ENCODE results near the gene RGS14.
"Not testable (repeated sequence)": the region's sequence is repeated elsewhere in the genome, so short reads cannot be mapped to it uniquely, and the experiment has no call there.

RGS14 gene

DNA sequence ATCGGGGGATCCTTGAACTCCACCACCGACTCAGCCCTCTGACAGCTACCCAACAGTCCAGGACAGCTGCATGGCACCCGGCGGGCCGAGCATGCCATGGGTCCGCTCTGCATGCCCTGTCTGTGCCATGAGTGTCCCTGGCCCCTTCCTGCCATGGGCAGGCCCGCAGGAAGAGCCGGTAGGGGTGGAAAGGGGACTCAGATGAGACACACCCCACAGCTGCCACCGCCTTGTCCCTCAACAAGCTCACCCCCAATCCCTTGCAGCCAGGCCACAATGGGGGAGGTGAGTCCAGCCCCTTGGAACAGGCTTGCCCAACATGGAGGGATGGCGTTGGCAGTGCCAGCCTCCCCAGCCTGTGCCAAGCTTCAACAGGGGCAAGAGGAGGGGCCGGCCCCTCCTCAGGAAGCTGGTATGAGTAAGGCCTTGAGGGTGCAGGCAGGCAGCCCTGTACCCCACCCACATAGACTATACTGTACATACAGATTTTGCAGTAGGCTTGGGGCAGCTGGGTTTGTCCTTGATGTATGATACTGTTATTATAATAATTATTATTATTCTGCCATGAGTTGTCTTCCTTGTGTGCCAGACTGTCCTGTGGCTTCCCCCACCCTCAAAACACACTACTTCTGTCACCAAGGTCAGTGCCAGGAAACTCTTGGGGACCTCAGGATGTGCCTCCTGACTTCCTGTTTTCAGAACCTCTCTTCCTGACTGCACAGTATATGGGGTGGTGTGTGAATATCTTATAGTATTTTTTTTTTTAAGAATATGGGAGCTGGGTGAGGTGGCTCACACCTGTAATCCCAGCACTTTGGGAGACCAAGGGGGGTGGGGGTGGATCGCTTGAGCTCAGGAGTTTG is 14.5 kb downstream of the RGS14 start:
- Histone ChIP-seq H3K4me1 (ENCODE audit: control insufficient read depth, insufficient read depth, low read length, poor library complexity, severe bottlenecking) (peaks cover 47% of the 10 kb centered on the region), H3K27me3 (replicated peaks; ENCODE audit: control insufficient read depth, insufficient read depth, low read length, poor library complexity, severe bottlenecking) (no peaks in the 10 kb centered on the region), H3K4me3 (ENCODE audit: insufficient read depth, low read depth, low read length, poor library complexity, severe bottlenecking) (peak overlapping the region; percentile 43), H3K36me3 (ENCODE audit: control insufficient read depth, insufficient read depth, low read length) (peaks cover 27% of the 10 kb centered on the region), H3K27ac (ENCODE audit: insufficient read depth, low read length, poor library complexity, severe bottlenecking) (peak overlapping the region; percentile 59), H3K9me3 (ENCODE audit: control insufficient read depth, low read length) (no peaks in the 10 kb centered on the region)
- peak in 1 of 3 donors; percentile 15 for DNase-seq

GRCh38 chr5:177372910-177373309 is 15.2 kb downstream of the RGS14 start:
- peak in 1 of 3 donors; percentile 21 for DNase-seq
- Histone ChIP-seq H3K27me3 (replicated peaks; ENCODE audit: control insufficient read depth, insufficient read depth, low read length, poor library complexity, severe bottlenecking) (no peaks in the 10 kb centered on the region), H3K4me3 (ENCODE audit: insufficient read depth, low read depth, low read length, poor library complexity, severe bottlenecking) (peak overlapping the region; percentile 28), H3K9me3 (ENCODE audit: control insufficient read depth, low read length) (no peaks in the 10 kb centered on the region), H3K27ac (ENCODE audit: insufficient read depth, low read length, poor library complexity, severe bottlenecking) (peak overlapping the region; percentile 59), H3K36me3 (ENCODE audit: control insufficient read depth, insufficient read depth, low read length) (peaks cover 21% of the 10 kb centered on the region), H3K4me1 (ENCODE audit: control insufficient read depth, insufficient read depth, low read length, poor library complexity, severe bottlenecking) (peaks cover 47% of the 10 kb centered on the region)

GRCh38 chr5:177373806-177374205 is 16.1 kb downstream of the RGS14 start:
- no peak for DNase-seq
- H3K4me3 ChIP-seq (ENCODE audit: insufficient read depth, low read depth, low read length, poor library complexity, severe bottlenecking) = no peak overlapping the region

DNA sequence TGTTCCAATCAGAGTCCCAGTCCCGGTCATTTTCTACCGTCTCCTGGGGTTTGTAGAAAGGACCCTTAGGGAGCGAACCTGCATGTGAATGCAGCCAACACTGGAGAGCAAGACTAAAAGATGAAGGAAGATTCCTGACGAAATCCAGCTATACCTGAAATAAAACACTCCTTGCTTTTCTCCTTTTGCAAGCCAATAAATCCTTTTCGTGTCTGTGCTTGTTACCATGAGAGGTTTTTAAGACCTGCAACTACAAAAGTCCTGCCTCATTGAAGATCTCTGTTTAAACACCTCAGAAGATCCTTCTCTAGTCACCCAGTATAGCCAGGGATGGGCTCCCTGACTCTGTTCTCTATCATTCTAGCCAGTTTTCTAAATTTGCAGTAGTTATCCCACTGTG is 16.5 kb downstream of the RGS14 start:
- Histone ChIP-seq H3K4me3 (ENCODE audit: insufficient read depth, low read depth, low read length, poor library complexity, severe bottlenecking) (no peak overlapping the region), H3K4me1 (ENCODE audit: control insufficient read depth, insufficient read depth, low read length, poor library complexity, severe bottlenecking) (peaks cover 48% of the 10 kb centered on the region), H3K27ac (ENCODE audit: insufficient read depth, low read length, poor library complexity, severe bottlenecking) (peak overlapping the region; percentile 59), H3K27me3 (replicated peaks; ENCODE audit: control insufficient read depth, insufficient read depth, low read length, poor library complexity, severe bottlenecking) (no peaks in the 10 kb centered on the region), H3K36me3 (ENCODE audit: control insufficient read depth, insufficient read depth, low read length) (peaks cover 8% of the 10 kb centered on the region), H3K9me3 (ENCODE audit: control insufficient read depth, low read length) (no peaks in the 10 kb centered on the region)
- no peak for DNase-seq

More at GRCh38 chr5:177373806-177374205, 16.1 kb downstream of the RGS14 start:
- peaks cover 47% of the 10 kb centered on the region for H3K4me1 ChIP-seq (ENCODE audit: control insufficient read depth, insufficient read depth, low read length, poor library complexity, severe bottlenecking)
- H3K9me3 ChIP-seq (ENCODE audit: control insufficient read depth, low read length) = no peaks in the 10 kb centered on the region
- peaks cover 12% of the 10 kb centered on the region for H3K36me3 ChIP-seq (ENCODE audit: control insufficient read depth, insufficient read depth, low read length)
- H3K27ac ChIP-seq (ENCODE audit: insufficient read depth, low read length, poor library complexity, severe bottlenecking) = peak overlapping the region; percentile 59
- no peaks in the 10 kb centered on the region for H3K27me3 ChIP-seq (replicated peaks; ENCODE audit: control insufficient read depth, insufficient read depth, low read length, poor library complexity, severe bottlenecking)

- H3K27me3 ChIP-seq (replicated peaks; ENCODE audit: control insufficient read depth, insufficient read depth, low read length, poor library complexity, severe bottlenecking); H3K9me3 ChIP-seq (ENCODE audit: control insufficient read depth, low read length); DNase-seq; H3K4me3 ChIP-seq (ENCODE audit: insufficient read depth, low read depth, low read length, poor library complexity, severe bottlenecking); H3K36me3 ChIP-seq (ENCODE audit: control insufficient read depth, insufficient read depth, low read length): not testable (repeated sequence)
- peak overlapping the region; percentile 14 for H3K27ac ChIP-seq (ENCODE audit: insufficient read depth, low read length, poor library complexity, severe bottlenecking)
- peaks cover 42% of the 10 kb centered on the region for H3K4me1 ChIP-seq (ENCODE audit: control insufficient read depth, insufficient read depth, low read length, poor library complexity, severe bottlenecking)
These were observed 17.8 kb downstream of the RGS14 start for GRCh38 chr5:177375516-177375915.

DNA sequence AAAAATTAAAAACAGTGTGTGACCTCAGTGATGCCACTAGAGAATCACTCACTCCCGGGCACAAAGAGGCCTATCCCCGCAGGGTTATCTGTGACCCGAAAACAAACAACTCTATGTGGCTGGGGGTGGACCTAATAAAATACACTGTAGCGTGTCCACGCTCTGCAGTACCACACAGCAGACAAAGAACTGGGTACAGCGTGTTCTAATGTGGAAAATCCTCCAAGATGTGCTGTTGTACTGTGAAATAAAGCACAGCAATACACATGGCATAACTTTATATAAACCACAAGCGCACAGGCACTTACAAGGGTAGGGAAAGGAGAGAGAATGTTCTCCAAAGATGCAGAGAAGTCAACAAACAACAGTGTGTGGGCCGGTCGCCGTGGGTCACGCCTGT is 18.4 kb downstream of the RGS14 start:
- H3K4me3 ChIP-seq (ENCODE audit: insufficient read depth, low read depth, low read length, poor library complexity, severe bottlenecking) = no peak overlapping the region
- DNase-seq = no peak
- H3K9me3 ChIP-seq (ENCODE audit: control insufficient read depth, low read length) = no peaks in the 10 kb centered on the region
- no peak overlapping the region for H3K27ac ChIP-seq (ENCODE audit: insufficient read depth, low read length, poor library complexity, severe bottlenecking)
- no peaks in the 10 kb centered on the region for H3K36me3 ChIP-seq (ENCODE audit: control insufficient read depth, insufficient read depth, low read length)
- H3K4me1 ChIP-seq (ENCODE audit: control insufficient read depth, insufficient read depth, low read length, poor library complexity, severe bottlenecking) = peaks cover 40% of the 10 kb centered on the region
- no peaks in the 10 kb centered on the region for H3K27me3 ChIP-seq (replicated peaks; ENCODE audit: control insufficient read depth, insufficient read depth, low read length, poor library complexity, severe bottlenecking)

DNA sequence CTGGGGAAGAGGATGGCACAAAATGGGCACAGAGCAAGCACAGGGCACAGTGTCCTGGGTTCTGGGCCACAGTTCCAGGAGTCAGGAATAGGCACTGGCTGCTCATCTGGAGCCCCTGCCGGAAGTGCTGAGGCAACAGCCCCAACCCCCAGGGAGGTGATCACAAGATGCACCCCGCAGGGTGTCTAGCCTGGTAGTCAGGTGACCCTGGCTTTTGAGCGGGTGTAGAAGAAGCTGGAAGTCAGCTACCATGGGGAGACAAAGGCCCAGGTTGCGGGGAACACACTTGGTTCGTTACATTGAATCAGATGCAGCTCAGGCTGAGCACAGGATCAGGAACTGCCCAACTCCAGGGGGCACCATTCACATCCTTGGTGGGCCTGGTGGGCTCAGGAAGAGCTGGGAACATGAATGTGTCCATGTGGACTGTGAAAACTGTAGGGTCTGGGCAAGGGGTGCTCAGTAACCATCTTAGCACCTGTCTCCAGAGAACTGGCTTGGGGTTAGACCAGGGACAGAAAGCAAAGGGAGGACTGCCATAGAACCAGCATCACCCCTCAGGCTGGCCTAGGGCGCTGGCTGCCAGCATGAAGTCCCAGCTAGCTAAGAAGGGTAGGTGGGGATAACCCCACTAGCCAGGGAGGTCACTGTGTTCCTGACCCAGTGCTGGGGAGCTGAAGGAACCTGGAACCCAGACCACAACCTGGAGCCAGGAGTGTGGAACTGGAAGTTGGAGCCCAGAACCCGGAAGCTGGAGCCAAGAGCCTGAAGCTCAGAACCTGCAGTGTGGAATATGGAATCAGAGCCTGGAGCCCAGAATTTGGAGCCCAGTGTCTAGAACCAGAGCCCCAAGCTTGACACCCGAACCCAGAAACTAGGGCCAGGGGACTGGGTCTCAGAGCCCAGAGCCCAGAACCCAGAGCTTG is 20.4 kb downstream of the RGS14 start:
- Histone ChIP-seq H3K27ac (ENCODE audit: insufficient read depth, low read length, poor library complexity, severe bottlenecking) (no peak overlapping the region), H3K4me3 (ENCODE audit: insufficient read depth, low read depth, low read length, poor library complexity, severe bottlenecking) (no peak overlapping the region), H3K27me3 (replicated peaks; ENCODE audit: control insufficient read depth, insufficient read depth, low read length, poor library complexity, severe bottlenecking) (no peaks in the 10 kb centered on the region), H3K9me3 (ENCODE audit: control insufficient read depth, low read length) (no peaks in the 10 kb centered on the region), H3K36me3 (ENCODE audit: control insufficient read depth, insufficient read depth, low read length) (no peaks in the 10 kb centered on the region), H3K4me1 (ENCODE audit: control insufficient read depth, insufficient read depth, low read length, poor library complexity, severe bottlenecking) (peaks cover 24% of the 10 kb centered on the region)
- no peak for DNase-seq

GRCh38 chr5:177378884-177379883 is 21.5 kb downstream of the RGS14 start:
- Histone ChIP-seq H3K4me3 (ENCODE audit: insufficient read depth, low read depth, low read length, poor library complexity, severe bottlenecking) (no peak overlapping the region), H3K27me3 (replicated peaks; ENCODE audit: control insufficient read depth, insufficient read depth, low read length, poor library complexity, severe bottlenecking) (no peaks in the 10 kb centered on the region), H3K4me1 (ENCODE audit: control insufficient read depth, insufficient read depth, low read length, poor library complexity, severe bottlenecking) (peaks cover 14% of the 10 kb centered on the region), H3K36me3 (ENCODE audit: control insufficient read depth, insufficient read depth, low read length) (no peaks in the 10 kb centered on the region), H3K27ac (ENCODE audit: insufficient read depth, low read length, poor library complexity, severe bottlenecking) (no peak overlapping the region), H3K9me3 (ENCODE audit: control insufficient read depth, low read length) (no peaks in the 10 kb centered on the region)
- no peak for DNase-seq

- no peaks in the 10 kb centered on the region for H3K36me3 ChIP-seq (ENCODE audit: control insufficient read depth, insufficient read depth, low read length)
- no peak overlapping the region for H3K27ac ChIP-seq (ENCODE audit: insufficient read depth, low read length, poor library complexity, severe bottlenecking)
- H3K27me3 ChIP-seq (replicated peaks; ENCODE audit: control insufficient read depth, insufficient read depth, low read length, poor library complexity, severe bottlenecking) = no peaks in the 10 kb centered on the region
- no peaks in the 10 kb centered on the region for H3K9me3 ChIP-seq (ENCODE audit: control insufficient read depth, low read length)
- no peak for DNase-seq
- no peak overlapping the region for H3K4me3 ChIP-seq (ENCODE audit: insufficient read depth, low read depth, low read length, poor library complexity, severe bottlenecking)
- H3K4me1 ChIP-seq (ENCODE audit: control insufficient read depth, insufficient read depth, low read length, poor library complexity, severe bottlenecking) = peaks cover 15% of the 10 kb centered on the region
These were observed 23.0 kb downstream of the RGS14 start for GRCh38 chr5:177380805-177381126.
